CD4-positive, alpha-beta T cell treated with Interleukin-4 for 4 hours (primary cell): ENCODE measurements around the gene CMIP.

Experiments used
- DNase-seq: peaks from one replicate; pipeline ENCODE4 v3.0.0-alpha.2; 2020

CMIP gene

DNA sequence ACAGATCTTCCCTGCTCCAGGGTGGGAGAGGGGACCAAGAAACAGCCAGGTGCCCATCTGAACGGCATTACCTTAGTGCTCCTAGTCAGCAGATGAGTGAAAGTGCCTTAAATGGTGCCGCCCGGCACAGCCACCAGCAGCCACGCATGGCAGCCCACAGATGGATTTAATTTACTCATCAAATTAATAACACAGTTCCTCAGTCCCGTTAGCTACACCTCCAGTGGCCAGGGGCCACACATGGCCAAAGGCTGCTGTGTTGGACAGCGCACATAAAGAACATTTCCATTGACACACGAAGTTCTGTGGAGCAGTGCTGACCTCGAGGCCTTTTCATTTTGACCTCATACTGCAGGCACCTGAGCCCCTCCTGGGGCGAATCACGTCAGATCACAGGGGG lies 166.3 kb downstream of the CMIP start:
- DNase-seq, result no peak

DNA sequence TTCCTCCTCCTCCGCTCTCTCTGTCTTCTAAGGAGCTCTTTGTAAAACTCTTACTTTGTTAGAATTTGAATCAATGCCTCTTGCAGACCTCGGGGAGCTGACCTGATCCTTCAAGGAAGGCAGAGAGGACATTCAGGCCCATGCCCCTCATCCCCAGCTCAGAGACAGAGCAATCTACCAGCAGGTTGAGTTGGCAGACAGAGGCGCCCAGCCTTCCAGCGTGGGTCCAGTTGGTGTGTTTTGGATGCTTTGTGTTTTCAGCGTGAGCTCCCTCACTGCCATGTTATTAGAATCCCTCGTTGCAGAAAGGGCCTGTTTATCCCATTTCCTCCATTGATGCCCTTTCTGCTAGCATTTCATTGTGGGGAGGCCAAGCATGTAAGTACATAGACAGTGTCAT lies 167.1 kb downstream of the CMIP start:
- no peak for DNase-seq

DNA sequence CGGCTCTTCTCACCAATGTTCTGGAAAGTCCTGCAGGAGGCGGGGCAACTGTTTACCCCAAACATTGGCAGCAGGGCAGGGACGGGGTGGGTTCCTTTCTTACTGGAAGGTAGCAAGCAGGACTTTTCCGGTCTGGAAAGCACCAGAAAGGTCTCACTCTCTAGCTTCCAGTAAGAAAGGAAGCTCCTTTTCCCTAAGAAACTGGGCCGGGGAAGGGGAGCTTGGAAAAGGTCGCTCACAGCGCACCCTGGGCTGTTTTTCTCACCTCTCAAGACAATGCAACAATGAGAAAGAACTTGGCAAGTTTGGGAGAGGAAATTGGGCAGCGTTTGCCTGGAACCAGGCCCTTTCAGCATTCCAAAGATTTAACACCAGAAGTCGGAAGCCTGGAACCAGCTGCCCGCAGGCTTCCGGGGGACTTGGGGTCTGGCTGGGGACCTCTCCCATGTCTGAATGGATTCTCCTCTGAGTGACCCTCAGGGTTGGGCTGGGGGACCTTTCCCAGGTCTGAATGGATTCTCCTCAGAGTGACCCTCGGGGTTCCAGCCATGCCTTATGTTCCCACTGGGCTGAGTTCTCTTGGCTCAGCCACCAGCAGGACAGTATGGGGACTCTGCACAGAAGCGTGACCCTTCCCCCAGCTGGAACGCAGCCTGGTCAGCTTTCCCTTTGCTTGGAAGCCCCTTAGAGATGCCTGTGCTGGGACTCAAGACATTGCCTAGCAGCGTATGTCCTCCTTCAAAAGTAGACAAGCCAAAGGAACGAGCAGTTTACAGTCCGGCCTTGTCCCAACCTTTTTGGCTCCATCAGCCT lies 167.9 kb downstream of the CMIP start:
- DNase-seq, result no peak

DNA sequence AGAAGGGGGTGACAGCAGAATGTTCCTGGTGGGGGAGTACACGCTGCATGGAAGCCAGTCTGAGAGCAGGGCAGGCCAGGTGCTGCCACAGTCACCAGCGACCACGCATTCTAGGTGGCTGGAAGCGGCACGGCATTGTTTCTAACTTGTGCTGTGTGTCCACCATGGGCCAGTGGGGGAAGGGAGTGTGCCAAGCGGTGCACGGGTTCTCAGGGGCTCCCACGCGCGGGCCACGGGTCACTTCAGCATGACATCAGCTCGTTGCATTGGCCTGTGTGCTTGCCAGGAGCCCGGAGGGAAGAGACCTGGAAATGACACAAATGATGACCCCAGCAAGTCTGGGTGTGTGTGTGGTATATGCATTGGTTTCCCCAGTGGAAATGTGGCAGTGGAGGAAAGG lies 169.6 kb downstream of the CMIP start:
- no peak for DNase-seq

DNA sequence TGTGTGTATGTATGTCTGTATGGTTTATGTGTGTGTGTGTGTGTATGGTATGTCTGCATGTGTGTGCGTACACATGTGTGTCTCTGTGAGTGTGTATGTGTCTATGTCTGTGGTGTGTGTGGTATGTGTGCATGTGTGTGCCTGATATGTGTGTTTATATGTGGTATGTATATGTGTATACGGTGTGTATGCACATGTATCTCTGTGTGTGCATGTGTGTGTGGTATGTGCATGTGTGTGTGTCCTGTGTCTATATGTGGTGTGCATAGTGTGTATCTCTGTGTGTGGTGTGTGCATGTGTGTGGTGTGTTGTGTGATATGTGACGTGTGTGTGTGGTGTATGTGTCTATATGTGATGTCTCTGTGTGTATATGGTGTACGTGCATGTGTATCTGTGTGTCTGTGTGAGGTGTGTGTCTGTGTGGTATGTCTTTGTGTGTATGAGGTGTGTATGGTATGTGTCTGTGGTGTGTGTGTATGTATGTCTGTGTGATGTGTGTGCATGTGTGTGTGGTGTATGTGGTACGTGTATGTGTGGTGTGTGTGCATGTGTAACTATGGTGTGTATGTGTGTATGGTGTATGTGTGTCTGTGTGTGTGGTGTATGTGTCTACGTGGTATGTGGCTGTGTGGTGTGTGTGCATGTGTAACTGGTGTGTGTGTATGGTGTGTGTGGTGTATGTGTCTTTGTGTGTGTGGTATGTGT lies 170.2 kb downstream of the CMIP start:
- DNase-seq, result no peak

DNA sequence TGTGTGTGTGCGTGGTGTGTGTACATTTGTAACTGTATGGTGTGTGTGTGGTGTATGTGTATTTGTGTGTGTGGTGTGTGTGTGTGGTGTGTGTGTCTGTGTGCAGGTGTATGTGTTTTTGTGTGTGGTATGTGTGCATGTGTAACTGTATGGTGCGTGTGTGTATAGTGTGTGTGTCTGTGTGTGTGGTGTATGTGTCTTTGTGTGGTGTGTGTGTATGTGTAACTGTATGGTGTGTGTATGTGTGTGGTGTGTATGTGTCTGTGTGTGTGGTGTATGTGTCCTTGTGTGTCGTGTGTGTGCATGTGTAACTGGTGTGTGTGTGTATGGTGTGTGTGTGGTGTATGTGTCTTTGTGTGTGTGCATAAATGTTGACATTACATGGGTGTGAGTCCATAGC lies 170.8 kb downstream of the CMIP start:
- no peak for DNase-seq

DNA sequence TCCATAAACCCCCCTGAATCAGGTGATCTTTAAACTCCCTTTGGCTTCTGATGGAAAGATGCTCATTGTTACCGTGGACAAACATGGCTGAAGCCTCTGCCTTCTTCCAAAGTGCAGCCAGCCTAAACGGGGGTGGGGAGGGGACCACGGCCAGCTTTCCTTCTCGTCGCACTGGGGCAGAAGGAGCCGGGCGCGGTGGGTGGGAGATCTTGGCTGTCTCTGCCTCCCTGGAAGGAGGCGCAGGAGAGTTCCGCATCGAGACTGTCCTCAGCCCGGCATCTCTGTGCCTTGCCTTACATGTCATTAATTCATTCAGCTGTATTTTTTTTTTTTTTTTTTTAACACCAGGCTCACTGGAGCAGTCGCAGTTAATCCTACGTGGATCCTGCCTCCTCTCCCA lies 171.2 kb downstream of the CMIP start:
- DNase-seq, result no peak

DNA sequence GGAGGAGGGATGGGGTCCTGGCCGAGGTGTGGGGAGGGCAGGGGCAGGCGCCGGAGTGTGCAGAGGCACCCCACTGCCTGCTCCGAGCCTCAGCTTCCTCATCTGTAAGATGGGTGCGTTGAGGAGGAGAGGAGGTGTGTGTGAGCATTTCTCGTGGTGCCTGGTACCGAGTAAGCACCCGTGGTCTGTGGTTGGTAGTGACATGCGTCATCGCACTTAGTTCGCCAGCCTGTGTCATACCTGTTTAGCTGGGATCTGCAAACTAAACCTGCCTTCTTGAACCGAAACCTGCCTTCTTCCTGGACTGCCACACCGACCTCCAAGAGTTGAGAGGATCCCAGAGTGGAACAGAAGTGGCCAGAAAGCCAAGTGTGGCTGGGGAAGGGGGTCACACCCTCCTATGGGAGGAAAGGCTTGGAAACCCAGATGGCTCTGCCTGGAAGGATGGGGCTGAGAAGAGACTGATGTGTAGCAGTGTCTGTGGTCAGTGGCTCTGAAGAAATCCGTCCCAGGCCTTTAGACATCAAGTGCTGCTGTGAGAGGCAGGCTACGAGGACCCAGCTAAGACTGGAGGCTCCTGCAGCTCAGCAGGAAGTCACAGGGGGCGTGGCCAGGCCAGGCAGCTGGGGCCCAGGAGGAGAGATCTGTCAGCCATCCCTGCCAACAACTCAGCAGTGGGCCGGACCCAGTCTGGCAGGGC lies 171.9 kb downstream of the CMIP start:
- peak; percentile 87 for DNase-seq

DNA sequence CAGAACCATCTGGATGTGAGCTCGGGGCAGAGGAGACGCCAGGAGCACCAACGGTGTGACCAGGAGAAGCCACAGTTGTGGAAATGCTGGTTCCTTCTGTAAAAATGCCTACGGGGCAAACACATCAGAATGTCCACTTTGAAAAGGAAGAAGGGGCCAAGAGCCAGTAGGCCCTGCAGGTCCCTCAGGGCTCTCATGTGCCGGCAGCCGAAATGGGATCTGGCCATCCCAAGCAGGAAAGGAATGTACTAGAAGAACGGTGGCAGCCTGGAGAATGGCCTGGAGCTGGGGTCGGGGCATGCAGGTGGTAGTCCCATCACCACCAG lies 172.4 kb downstream of the CMIP start:
- no peak for DNase-seq

DNA sequence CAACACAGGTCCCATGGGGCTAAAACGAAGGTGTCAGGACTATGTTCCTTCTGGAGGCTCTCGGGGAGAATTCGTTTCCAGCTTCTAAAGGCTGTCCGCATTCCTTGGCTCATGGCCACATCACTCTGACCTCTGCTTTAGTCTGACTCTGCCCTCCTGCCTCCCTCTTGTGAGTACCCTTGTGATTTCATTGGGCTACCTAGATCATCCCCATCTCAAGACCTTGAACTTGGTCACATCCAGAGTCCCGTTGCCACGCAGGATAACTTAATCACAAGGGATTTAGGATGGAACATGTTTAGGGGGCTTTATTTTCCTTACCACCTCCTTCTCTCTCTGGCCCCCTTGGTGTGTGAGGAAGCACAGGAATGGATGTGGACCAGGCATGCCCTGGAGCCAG lies 173.6 kb downstream of the CMIP start:
- no peak for DNase-seq

DNA sequence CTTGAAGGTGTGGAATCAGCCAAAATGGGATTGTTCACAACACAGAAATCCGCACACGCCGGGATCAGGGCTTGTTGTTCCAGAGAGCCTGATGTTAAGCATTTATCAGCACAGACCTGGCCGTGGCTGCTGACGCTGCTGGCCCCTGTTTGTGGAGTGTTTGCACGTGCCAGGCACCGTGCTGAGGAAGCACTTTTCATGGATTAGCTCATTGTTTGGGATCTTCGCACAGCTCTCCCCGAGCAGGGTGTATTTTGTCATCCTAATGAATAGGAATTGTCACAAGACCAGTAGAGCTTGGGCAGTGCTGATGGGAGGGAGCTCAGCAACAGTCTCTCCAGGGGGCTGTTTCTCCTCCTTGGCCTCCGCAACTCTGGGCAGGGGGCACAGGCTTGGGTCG lies 174.1 kb downstream of the CMIP start:
- no peak for DNase-seq

DNA sequence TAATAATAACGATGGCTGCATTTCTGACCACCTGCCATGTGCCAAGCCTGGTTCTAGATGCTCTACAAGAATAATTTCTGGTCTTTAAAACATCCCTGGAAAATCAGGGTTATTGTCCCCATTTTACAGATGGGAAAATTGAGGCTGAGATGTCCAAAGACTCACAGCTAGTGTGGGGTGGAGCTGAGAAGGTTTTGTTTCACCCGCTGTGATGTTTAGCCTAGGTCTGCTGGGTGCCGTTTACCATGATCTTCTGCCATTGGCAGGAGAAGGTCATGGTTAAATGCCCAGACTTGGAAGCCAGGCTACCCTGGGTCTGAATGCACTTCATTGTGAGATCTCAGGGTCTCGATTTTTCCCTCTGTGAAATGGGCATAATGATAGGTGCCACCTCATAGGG lies 175.4 kb downstream of the CMIP start:
- DNase-seq, result no peak

DNA sequence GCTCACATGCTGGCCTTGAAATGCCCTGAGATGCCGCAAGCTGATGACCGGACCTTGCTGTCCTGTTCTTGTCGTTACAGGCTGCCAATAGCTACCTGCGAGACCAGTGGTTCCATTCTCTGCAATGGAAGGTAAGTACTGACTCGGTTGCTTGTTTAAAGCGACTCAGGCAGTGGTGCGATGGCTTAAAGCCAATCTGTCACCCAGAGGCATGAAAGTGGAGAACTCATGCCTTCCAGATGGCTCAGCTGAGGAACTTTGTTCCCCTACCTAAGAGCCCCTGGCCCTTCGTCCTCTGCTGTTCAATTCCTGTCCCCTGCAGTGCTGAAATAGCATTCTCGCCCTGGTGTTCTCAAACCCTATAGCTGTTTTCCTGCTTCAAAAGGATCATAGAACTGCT lies 176.2 kb downstream of the CMIP start:
- DNase-seq, result no peak

DNA sequence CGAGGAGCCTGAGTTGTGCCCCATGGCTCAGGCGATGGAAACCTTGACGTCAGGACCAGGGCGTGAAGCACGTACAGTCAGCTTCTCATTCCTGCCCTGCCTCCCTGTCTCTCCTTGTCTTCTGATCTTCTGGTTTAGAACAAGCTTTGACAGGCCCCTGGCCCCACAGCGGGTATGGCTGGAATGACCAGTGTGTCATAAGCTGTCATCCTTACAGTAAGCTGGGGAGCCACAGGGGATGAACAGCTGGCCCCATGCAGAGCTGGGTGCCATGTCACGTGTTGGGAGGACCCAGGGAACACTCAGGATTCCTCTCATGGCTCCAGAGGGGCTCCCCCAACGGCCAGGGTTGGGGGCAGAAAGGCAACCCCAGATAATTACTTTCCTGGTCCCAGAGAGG lies 176.9 kb downstream of the CMIP start:
- DNase-seq, result no peak

DNA sequence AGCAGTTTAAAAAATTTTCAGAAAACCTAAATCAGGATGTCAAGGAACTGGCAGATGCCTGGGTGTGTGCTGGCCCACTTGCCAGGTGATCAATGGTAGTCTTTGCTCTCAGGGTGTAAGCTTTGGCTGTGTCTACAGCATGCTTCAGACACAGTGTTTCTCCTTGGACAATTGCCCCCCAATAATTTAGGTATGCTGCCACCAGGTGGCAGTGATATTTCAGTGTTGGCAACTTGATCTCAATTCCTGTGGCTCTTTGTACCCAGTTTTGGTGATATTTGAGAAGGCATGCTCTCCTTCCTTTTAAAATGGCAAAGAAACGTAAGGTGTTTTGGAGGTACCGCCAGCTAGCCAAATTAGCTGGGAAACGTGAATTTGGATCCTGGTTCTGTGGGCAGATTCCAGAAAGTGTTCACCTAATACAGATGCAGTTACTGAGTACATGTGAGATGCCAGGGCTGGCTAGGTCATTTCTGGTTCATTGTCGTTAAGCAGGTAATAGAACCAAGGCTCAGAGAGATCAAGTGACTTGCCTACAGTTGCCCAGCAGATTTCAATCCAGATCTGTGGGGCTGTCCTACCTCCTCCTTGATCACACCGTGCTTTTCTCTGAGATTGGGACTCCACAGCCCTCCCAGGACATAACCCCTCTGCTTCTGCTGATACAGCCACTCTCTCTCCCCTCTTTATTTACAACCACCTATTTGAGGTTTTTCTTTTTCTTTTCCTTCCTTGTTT lies 178.9 kb downstream of the CMIP start:
- peak; percentile 67 for DNase-seq

DNA sequence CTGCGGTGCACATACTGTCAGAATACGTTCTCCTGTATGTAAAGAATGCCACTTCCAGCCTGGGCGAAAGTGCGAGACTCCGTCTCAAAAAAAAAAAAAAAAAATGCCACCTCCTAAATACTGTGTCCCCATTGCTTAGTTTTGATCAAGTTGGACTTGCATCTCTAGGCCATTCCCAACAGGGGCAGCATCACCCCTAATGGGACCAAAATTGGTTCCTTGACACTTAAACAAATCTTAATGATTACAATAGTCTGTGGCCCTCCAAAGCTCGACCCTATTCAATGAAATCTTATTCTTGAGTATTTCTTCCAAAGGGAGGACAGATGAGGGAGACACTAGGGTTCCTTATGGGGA lies 179.8 kb downstream of the CMIP start:
- DNase-seq, result no peak

DNA sequence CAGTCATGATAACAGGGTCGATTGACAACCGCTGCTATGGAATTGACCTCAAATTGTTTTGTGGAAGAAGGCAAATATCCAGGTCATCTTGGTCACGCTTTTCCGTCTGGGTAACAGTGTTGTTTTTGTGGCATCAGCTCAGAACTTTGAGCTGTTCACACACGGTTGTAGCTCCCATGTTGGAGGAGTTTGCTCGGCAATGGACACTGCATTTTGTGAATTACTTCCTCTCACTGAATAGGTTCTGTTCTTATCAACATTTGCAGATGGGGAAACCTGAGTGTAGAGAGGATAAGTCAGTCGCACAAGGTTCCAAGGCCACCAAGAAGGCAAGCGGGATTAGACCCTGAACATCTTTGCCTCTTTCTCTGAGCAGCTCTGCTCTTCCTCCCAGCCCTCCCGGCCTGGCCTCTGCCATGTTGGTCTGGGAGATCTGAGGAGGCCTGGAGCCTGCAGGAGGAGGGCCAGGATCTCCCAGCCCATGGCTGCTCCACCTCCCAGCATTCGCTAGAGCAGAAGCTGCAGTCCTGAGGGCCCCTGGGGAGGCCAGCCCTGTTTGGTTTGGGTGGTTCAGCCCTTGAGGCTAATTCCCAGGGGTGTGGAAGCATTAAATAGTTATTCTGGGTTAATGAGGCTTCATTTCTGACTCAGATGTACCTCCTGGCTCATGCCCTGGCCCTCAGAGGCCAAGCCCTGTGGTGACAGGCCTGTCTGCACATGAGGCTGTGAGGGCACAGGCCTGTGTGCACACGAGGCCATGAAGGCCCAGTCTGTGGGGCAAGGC lies 180.3 kb downstream of the CMIP start:
- DNase-seq, result no peak

DNA sequence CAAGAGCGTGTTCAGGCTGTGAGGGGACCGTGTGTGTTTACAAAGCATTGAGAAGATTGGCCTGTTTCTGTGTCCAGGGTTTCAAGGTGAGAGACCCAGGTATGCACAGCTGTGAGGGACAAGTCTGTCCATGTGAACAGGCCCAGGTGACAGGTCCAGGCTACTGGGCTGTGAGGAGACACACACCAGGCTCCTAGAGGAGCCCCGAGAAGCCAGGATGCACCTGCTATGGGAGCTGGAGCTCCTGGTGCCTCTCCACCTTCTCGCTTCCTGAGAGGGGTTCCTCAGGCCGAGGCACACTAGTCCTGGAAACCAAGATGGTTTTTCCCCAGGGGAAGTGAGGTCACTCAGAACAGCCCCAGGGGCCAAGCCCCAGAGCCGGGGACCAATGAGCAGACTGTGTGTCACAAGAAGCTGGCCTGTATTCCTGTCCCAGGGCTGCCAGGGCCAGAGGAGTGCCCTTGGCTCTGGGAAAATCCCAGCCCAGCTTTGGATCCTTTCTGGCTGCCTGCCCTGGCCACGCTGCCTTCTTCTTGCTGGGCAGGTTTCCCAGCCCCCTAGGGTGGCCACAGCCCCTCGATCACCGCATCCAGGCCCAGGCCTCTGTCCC lies 181.0 kb downstream of the CMIP start:
- no peak for DNase-seq

DNA sequence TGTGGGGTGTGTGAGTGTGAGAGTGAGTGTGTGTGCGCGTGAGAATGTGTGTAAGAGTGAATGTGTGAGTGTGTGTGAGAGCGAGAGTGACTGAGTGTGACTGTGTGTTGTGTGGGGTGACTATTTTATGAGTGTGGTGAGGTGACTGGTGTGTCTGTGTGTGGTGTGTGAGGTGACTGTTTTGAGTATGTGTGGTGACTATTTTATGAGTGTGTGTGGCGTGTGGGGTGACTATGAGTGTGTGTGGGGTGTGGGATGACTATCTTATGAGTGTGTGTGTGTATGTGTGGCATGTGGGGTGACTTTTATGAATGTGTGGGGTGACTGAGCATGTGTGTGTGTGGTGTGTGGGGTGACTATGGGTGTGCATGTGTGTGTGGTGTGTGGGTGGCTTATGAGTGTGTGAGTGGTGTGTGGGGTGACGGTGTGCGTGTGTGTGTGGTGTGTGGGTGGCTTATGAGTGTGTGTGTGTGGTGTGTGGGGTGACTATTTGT lies 181.6 kb downstream of the CMIP start:
- peak; percentile 27 for DNase-seq

DNA sequence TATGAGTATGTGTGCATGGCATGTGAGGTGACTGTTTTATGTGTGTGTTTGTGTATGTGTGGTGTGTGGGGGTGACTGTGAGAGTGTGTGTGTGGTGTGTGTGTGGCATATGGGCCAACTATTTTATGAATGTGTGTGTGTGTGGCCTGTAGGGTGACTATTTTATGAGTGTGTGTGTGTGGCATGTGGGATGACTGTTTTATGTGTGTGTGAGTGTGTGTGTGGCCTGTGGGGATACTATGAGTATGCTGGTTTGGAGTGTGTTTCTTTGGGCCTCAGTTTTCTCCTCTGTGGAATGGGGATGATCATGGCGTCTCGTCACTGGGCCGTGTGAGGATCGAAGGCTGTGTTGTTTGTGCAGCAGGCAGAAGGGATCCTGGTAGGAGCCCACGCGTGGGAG lies 182.4 kb downstream of the CMIP start:
- no peak for DNase-seq

DNA sequence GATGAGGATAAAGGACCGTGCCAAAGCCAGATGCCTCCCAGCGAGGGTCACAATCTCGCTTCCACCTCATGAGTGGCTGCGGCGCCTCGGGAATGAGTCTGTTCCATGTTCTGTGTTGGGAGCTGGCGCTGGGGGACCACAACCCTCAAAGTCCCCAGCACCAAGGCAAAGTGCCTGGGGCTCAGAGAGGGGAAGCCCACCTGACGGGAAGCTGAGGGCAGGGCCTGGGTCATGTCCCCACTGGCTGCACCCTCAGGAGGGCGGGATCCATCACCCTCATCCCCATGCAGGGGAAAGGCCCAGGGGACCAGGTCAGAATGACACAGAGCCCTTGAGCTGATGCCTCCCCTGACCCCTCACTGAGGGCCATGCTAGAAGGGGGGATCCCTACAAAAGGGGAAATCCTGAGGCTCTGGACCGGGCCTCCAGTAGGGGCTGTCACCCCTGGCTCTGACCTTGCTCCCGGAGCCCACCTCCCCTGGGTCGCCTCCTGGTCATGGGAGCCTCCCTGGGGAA lies 183.2 kb downstream of the CMIP start:
- DNase-seq, result no peak
